ENCODE results near the gene DNAJA3.

The DNAJA3 gene

GRCh38 chr16:4378999-4379690, 46.5 kb upstream of the DNAJA3 start:
- ChIA-PET POLR2A (no interaction called here), CTCF (interaction anchor here (0.6 kb wide), 1 partner anchor 41 kb away, joined by 3 read pairs; no protein-coding TSS in a partner anchor)
- no peak for DNase-seq (ENCODE audit: extremely low spot score)

GRCh38 chr16:4380119-4381063, 45.3 kb upstream of the DNAJA3 start:
- DNase-seq (ENCODE audit: extremely low spot score), result no peak
- CTCF ChIA-PET, result no interaction called here
- POLR2A ChIA-PET, result no interaction called here
- no peak for TF ChIP-seq FOXM1 (IDR thresholded peaks at IDR 0.05; ENCODE audit: borderline replicate concordance)
- TF ChIP-seq PKNOX1 (IDR thresholded peaks at IDR 0.05), result no peak
- TF ChIP-seq BHLHE40 (IDR thresholded peaks at IDR 0.05; ENCODE audit: borderline replicate concordance), result no peak
- TF ChIP-seq L3MBTL2 (conservative IDR thresholded peaks at IDR 0.05), result no peak
- no peak for TF ChIP-seq NFRKB (IDR thresholded peaks at IDR 0.05)
- TF ChIP-seq FOXA1 (IDR thresholded peaks at IDR 0.05), result no peak
- TF ChIP-seq ELF4 (IDR thresholded peaks at IDR 0.05), result no peak
- no peak for TF ChIP-seq LEF1 (IDR thresholded peaks at IDR 0.05; ENCODE audit: borderline replicate concordance)
- no peak for TF ChIP-seq HDGF (IDR thresholded peaks at IDR 0.05; ENCODE audit: borderline replicate concordance)
- TF ChIP-seq CTBP1 (IDR thresholded peaks at IDR 0.05; ENCODE audit: borderline replicate concordance), result no peak
- no peak for TF ChIP-seq FOXK2 (IDR thresholded peaks at IDR 0.05)
- TF ChIP-seq ARNT (IDR thresholded peaks at IDR 0.05), result no peak
- TF ChIP-seq SUZ12 (IDR thresholded peaks at IDR 0.05), result no peak
- no peak for TF ChIP-seq SP1 (IDR thresholded peaks at IDR 0.05)
- no peak for TF ChIP-seq TARDBP (IDR thresholded peaks at IDR 0.05)

More at GRCh38 chr16:4378999-4379690, 46.5 kb upstream of the DNAJA3 start:
- TF ChIP-seq TARDBP (IDR thresholded peaks at IDR 0.05) (no peak), FOXK2 (IDR thresholded peaks at IDR 0.05) (no peak), HDGF (IDR thresholded peaks at IDR 0.05; ENCODE audit: borderline replicate concordance) (no peak), ZNF384 (IDR thresholded peaks at IDR 0.05) (no peak), FOXM1 (IDR thresholded peaks at IDR 0.05; ENCODE audit: borderline replicate concordance) (no peak), SUZ12 (IDR thresholded peaks at IDR 0.05) (no peak), CTBP1 (IDR thresholded peaks at IDR 0.05; ENCODE audit: borderline replicate concordance) (no peak), ARNT (IDR thresholded peaks at IDR 0.05) (no peak), BHLHE40 (IDR thresholded peaks at IDR 0.05; ENCODE audit: borderline replicate concordance) (no peak), PKNOX1 (IDR thresholded peaks at IDR 0.05) (no peak), NFRKB (IDR thresholded peaks at IDR 0.05) (no peak), LEF1 (IDR thresholded peaks at IDR 0.05; ENCODE audit: borderline replicate concordance) (no peak), ELF4 (IDR thresholded peaks at IDR 0.05) (no peak), SP1 (IDR thresholded peaks at IDR 0.05) (no peak), L3MBTL2 (conservative IDR thresholded peaks at IDR 0.05) (no peak), FOXA1 (IDR thresholded peaks at IDR 0.05) (no peak)

- CTCF ChIA-PET, result interaction anchor here (1.0 kb wide), 1 partner anchor 21 kb away, joined by 5 read pairs; no protein-coding TSS in a partner anchor
- TF ChIP-seq SUZ12 (IDR thresholded peaks at IDR 0.05), result no peak
- TF ChIP-seq BHLHE40 (IDR thresholded peaks at IDR 0.05; ENCODE audit: borderline replicate concordance), result no peak
- TF ChIP-seq PKNOX1 (IDR thresholded peaks at IDR 0.05), result no peak
- no peak for TF ChIP-seq ARNT (IDR thresholded peaks at IDR 0.05)
- TF ChIP-seq FOXK2 (IDR thresholded peaks at IDR 0.05), result no peak
- no peak for TF ChIP-seq ELF4 (IDR thresholded peaks at IDR 0.05)
- TF ChIP-seq LEF1 (IDR thresholded peaks at IDR 0.05; ENCODE audit: borderline replicate concordance), result no peak
- TF ChIP-seq FOXA1 (IDR thresholded peaks at IDR 0.05), result no peak
- POLR2A ChIA-PET, result no interaction called here
- no peak for DNase-seq (ENCODE audit: extremely low spot score)
Measured at GRCh38 chr16:4381072-4381934, 44.4 kb upstream of the DNAJA3 start.

- CTCF ChIA-PET, result interaction anchor here (1.0 kb wide), 1 partner anchor 20 kb away, joined by 5 read pairs; no protein-coding TSS in a partner anchor
- DNase-seq (ENCODE audit: extremely low spot score), result no peak
- POLR2A ChIA-PET, result no interaction called here
- TF ChIP-seq LEF1 (IDR thresholded peaks at IDR 0.05; ENCODE audit: borderline replicate concordance) (no peak), FOXM1 (IDR thresholded peaks at IDR 0.05; ENCODE audit: borderline replicate concordance) (no peak), TARDBP (IDR thresholded peaks at IDR 0.05) (no peak), ZNF384 (IDR thresholded peaks at IDR 0.05) (no peak), FOXK2 (IDR thresholded peaks at IDR 0.05) (no peak), BHLHE40 (IDR thresholded peaks at IDR 0.05; ENCODE audit: borderline replicate concordance) (no peak), NFRKB (IDR thresholded peaks at IDR 0.05) (no peak), SUZ12 (IDR thresholded peaks at IDR 0.05) (no peak)
Measured at GRCh38 chr16:4381935-4382794, 43.5 kb upstream of the DNAJA3 start.
